HCT116 (cell line): ENCODE data around the gene SEL1L2.

Source experiments
- EGR1 ChIP-seq: IDR thresholded peaks from 2 replicates; pipeline ENCODE4 v1.6.1; 2012; ENCODE audit warnings: low read depth
- JUND ChIP-seq: IDR thresholded peaks from 2 replicates; pipeline ENCODE4 v1.6.1; 2012
- POLR2A ChIP-seq: IDR thresholded peaks from 2 replicates; pipeline ENCODE4 v1.7.0; 2011; ENCODE audit warnings: borderline replicate concordance; ENCODE audit not compliant: insufficient read depth, insufficient read length; ENCODE audit errors: extremely low read depth
- RAD21 ChIP-seq: IDR thresholded peaks from 2 replicates; pipeline ENCODE4 v1.6.1; 2012; ENCODE audit warnings: low read depth, mild to moderate bottlenecking
- TF ChIP-seq, protein P1 (sequence below), 3 experiments: fragments of 200-600 bp in 1 of 3; sonication (generic) in 1 of 3; IDR thresholded peaks in 2 of 3; conservative IDR thresholded peaks in 1 of 3; 2 replicates each; pipeline ENCODE4 v1.5.1; 2012 to 2017; ENCODE audit warnings: low read depth in 2 of 3, low read length in 2 of 3, antibody characterized with exemption in 1 of 3, borderline replicate concordance in 1 of 3, control low read depth in 1 of 3, mild to moderate bottlenecking in 1 of 3, mixed read lengths in 1 of 3, mixed run types in 1 of 3, moderate library complexity in 1 of 3; ENCODE audit not compliant: insufficient read depth in 1 of 3

DNA sequence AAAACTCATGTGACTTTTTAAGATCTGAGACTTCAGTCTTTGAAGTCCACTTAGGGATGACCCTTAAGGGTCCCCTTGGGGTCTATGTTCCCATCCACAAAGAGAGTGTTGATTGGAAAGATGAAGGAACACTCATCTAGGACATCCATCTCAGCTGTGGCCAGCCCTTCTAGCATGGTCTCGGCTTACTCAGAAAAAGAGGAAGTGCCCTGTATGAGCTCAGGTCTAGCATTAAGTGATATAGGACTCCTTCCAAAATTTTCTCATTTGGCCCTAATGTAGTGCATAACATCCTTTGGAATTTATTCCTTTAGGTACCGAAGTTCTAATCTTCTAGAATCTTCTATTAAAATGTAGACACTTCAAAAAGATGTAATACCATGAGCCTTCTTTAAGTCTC lies 128.2 kb downstream of the SEL1L2 start:
- TF ChIP-seq, protein P1, sequence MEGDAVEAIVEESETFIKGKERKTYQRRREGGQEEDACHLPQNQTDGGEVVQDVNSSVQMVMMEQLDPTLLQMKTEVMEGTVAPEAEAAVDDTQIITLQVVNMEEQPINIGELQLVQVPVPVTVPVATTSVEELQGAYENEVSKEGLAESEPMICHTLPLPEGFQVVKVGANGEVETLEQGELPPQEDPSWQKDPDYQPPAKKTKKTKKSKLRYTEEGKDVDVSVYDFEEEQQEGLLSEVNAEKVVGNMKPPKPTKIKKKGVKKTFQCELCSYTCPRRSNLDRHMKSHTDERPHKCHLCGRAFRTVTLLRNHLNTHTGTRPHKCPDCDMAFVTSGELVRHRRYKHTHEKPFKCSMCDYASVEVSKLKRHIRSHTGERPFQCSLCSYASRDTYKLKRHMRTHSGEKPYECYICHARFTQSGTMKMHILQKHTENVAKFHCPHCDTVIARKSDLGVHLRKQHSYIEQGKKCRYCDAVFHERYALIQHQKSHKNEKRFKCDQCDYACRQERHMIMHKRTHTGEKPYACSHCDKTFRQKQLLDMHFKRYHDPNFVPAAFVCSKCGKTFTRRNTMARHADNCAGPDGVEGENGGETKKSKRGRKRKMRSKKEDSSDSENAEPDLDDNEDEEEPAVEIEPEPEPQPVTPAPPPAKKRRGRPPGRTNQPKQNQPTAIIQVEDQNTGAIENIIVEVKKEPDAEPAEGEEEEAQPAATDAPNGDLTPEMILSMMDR (IDR thresholded peaks at IDR 0.05 in 2 of 3, conservative IDR thresholded peaks at IDR 0.05 in 1 of 3; ENCODE audit: borderline replicate concordance in 1 of 3, insufficient read depth in 1 of 3, low read depth in 2 of 3, low read length in 2 of 3) = no peak
- TF ChIP-seq JUND = no peak
- no peak for TF ChIP-seq POLR2A
- no peak for TF ChIP-seq EGR1
- no peak for TF ChIP-seq RAD21
